ENCODE data around the gene MRPL39.
"Not testable (repeated sequence)": the region's sequence is repeated elsewhere in the genome, so short reads cannot be mapped to it uniquely, and the experiment has no call there.

MRPL39 gene

GRCh38 chr21:25632296-25632695 lies 25.0 kb upstream of the MRPL39 start:
- Histone ChIP-seq H3K9ac (ENCODE audit: insufficient read length, low read depth) (no peak overlapping the region), H3K9me3 (ENCODE audit: insufficient read depth, low read length) (no peaks in the 10 kb centered on the region), H3K27me3 (ENCODE audit: insufficient read depth, insufficient read length) (no peaks in the 10 kb centered on the region), H3K36me3 (ENCODE audit: insufficient read depth, insufficient read length, low read length) (no peaks in the 10 kb centered on the region), H3K4me1 (ENCODE audit: insufficient read depth, insufficient read length) (no peaks in the 10 kb centered on the region), H3K4me3 (ENCODE audit: insufficient read length, low read depth) (no peak overlapping the region)
- no peak for TF ChIP-seq YY1 (IDR thresholded peaks at IDR 0.05; ENCODE audit: insufficient read depth, insufficient read length)
- no peak for TF ChIP-seq SUZ12 (IDR thresholded peaks at IDR 0.05; ENCODE audit: extremely low read depth, insufficient read depth, insufficient read length)
- TF ChIP-seq ZNF274 (IDR thresholded peaks at IDR 0.05; ENCODE audit: low read depth, low read length) = no peak
- no peak for DNase-seq (ENCODE audit: low read depth, low spot score)

- DNase-seq (ENCODE audit: low read depth, low spot score) = no peak
- TF ChIP-seq SUZ12 (IDR thresholded peaks at IDR 0.05; ENCODE audit: extremely low read depth, insufficient read depth, insufficient read length) = no peak
- TF ChIP-seq YY1 (IDR thresholded peaks at IDR 0.05; ENCODE audit: insufficient read depth, insufficient read length) = no peak
- TF ChIP-seq ZNF274 (IDR thresholded peaks at IDR 0.05; ENCODE audit: low read depth, low read length) = no peak
Measured at GRCh38 chr21:25626757-25627156, 19.5 kb upstream of the MRPL39 start.

DNA sequence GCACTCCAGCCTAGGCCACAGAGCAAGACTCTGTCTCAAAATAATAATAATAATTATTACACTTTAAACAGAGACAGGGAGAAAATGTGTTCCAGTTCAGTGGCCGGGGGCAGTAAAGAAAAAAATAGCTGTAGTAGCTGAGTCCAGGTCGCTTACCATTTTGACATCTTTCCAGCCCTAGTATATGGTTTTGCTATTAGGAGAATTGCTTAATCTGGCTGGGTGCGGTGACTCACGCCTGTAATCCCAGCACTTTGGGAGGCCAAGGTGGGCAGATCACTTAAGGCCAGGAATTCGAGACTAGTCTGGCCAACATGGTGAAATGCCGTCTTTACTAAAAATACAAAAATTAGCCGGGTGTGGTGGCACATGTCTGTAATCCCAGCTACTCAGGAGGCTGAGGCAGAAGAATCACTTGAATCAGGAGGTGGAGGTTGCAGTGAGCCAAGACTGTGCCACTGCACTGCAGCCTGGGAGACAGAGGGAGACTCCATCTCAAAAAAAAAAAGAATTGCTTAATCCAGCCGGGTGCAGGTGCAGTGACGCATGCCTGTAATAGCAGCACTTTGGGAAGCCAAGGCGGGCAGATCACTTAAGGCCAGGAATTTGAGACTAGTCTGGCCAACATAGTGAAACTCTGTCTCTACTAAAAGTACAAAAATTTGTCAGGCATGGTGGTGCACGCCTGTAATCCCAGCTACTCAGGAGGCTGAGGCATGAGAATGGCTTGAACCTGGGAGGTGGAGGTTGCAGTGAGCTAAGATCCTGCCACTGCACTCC lies 18.7 kb upstream of the MRPL39 start:
- H3K4me3 ChIP-seq (ENCODE audit: insufficient read length, low read depth); H3K4me1 ChIP-seq (ENCODE audit: insufficient read depth, insufficient read length); H3K36me3 ChIP-seq (ENCODE audit: insufficient read depth, insufficient read length, low read length); H3K9me3 ChIP-seq (ENCODE audit: insufficient read depth, low read length); DNase-seq (ENCODE audit: low read depth, low spot score); H3K9ac ChIP-seq (ENCODE audit: insufficient read length, low read depth); H3K27me3 ChIP-seq (ENCODE audit: insufficient read depth, insufficient read length): not testable (repeated sequence)

More at GRCh38 chr21:25626757-25627156, 19.5 kb upstream of the MRPL39 start:
- Histone ChIP-seq H3K9ac (ENCODE audit: insufficient read length, low read depth) (no peak overlapping the region), H3K9me3 (ENCODE audit: insufficient read depth, low read length) (no peaks in the 10 kb centered on the region), H3K4me1 (ENCODE audit: insufficient read depth, insufficient read length) (no peaks in the 10 kb centered on the region), H3K36me3 (ENCODE audit: insufficient read depth, insufficient read length, low read length) (no peaks in the 10 kb centered on the region), H3K4me3 (ENCODE audit: insufficient read length, low read depth) (no peak overlapping the region), H3K27me3 (ENCODE audit: insufficient read depth, insufficient read length) (no peaks in the 10 kb centered on the region)

GRCh38 chr21:25625036-25625435 lies 17.8 kb upstream of the MRPL39 start:
- Histone ChIP-seq H3K9ac (ENCODE audit: insufficient read length, low read depth) (no peak overlapping the region), H3K4me3 (ENCODE audit: insufficient read length, low read depth) (no peak overlapping the region), H3K27me3 (ENCODE audit: insufficient read depth, insufficient read length) (no peaks in the 10 kb centered on the region), H3K9me3 (ENCODE audit: insufficient read depth, low read length) (no peaks in the 10 kb centered on the region), H3K36me3 (ENCODE audit: insufficient read depth, insufficient read length, low read length) (no peaks in the 10 kb centered on the region), H3K4me1 (ENCODE audit: insufficient read depth, insufficient read length) (no peaks in the 10 kb centered on the region)
- no peak for TF ChIP-seq ZNF274 (IDR thresholded peaks at IDR 0.05; ENCODE audit: low read depth, low read length)
- TF ChIP-seq SUZ12 (IDR thresholded peaks at IDR 0.05; ENCODE audit: extremely low read depth, insufficient read depth, insufficient read length) = no peak
- TF ChIP-seq YY1 (IDR thresholded peaks at IDR 0.05; ENCODE audit: insufficient read depth, insufficient read length) = no peak
- no peak for DNase-seq (ENCODE audit: low read depth, low spot score)

- H3K9ac ChIP-seq (ENCODE audit: insufficient read length, low read depth) = no peak overlapping the region
- no peaks in the 10 kb centered on the region for H3K4me1 ChIP-seq (ENCODE audit: insufficient read depth, insufficient read length)
- H3K9me3 ChIP-seq (ENCODE audit: insufficient read depth, low read length) = no peaks in the 10 kb centered on the region
- no peaks in the 10 kb centered on the region for H3K36me3 ChIP-seq (ENCODE audit: insufficient read depth, insufficient read length, low read length)
- no peaks in the 10 kb centered on the region for H3K27me3 ChIP-seq (ENCODE audit: insufficient read depth, insufficient read length)
- TF ChIP-seq ZNF274 (IDR thresholded peaks at IDR 0.05; ENCODE audit: low read depth, low read length) (no peak), YY1 (IDR thresholded peaks at IDR 0.05; ENCODE audit: insufficient read depth, insufficient read length) (no peak), SUZ12 (IDR thresholded peaks at IDR 0.05; ENCODE audit: extremely low read depth, insufficient read depth, insufficient read length) (no peak)
- no peak for DNase-seq (ENCODE audit: low read depth, low spot score)
- H3K4me3 ChIP-seq (ENCODE audit: insufficient read length, low read depth) = no peak overlapping the region
Measured at GRCh38 chr21:25624511-25624910, 17.2 kb upstream of the MRPL39 start.

DNA sequence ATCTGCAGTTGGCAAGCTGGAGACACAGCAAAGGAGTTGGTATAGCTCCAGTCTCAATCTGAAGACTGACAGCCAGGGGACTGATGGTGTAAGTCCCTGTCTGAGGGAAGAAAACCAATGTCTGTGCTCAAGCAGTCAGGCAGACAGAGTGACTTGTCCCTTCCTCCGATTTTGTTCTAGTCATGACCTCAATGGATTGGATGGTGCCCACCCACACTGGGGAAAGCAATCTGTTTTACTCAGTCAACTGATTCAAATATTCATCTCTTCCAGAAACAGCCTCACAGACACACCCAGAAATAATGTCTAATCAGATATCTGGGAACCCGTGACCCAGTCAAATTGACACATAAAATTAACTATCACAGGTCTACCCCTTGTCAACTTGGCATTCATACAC lies 11.9 kb upstream of the MRPL39 start:
- DNase-seq (ENCODE audit: low read depth, low spot score) = no peak
- Histone ChIP-seq H3K4me3 (ENCODE audit: insufficient read length, low read depth) (no peak overlapping the region), H3K9ac (ENCODE audit: insufficient read length, low read depth) (no peak overlapping the region), H3K4me1 (ENCODE audit: insufficient read depth, insufficient read length) (no peaks in the 10 kb centered on the region), H3K36me3 (ENCODE audit: insufficient read depth, insufficient read length, low read length) (no peaks in the 10 kb centered on the region), H3K9me3 (ENCODE audit: insufficient read depth, low read length) (no peaks in the 10 kb centered on the region), H3K27me3 (ENCODE audit: insufficient read depth, insufficient read length) (no peaks in the 10 kb centered on the region)
- TF ChIP-seq SUZ12 (IDR thresholded peaks at IDR 0.05; ENCODE audit: extremely low read depth, insufficient read depth, insufficient read length) (no peak), YY1 (IDR thresholded peaks at IDR 0.05; ENCODE audit: insufficient read depth, insufficient read length) (no peak)

- TF ChIP-seq SUZ12 (IDR thresholded peaks at IDR 0.05; ENCODE audit: extremely low read depth, insufficient read depth, insufficient read length) = no peak
- Histone ChIP-seq H3K4me1 (ENCODE audit: insufficient read depth, insufficient read length) (no peaks in the 10 kb centered on the region), H3K9ac (ENCODE audit: insufficient read length, low read depth) (no peak overlapping the region), H3K36me3 (ENCODE audit: insufficient read depth, insufficient read length, low read length) (no peaks in the 10 kb centered on the region), H3K27me3 (ENCODE audit: insufficient read depth, insufficient read length) (no peaks in the 10 kb centered on the region), H3K9me3 (ENCODE audit: insufficient read depth, low read length) (no peaks in the 10 kb centered on the region), H3K4me3 (ENCODE audit: insufficient read length, low read depth) (no peak overlapping the region)
- DNase-seq (ENCODE audit: low read depth, low spot score) = no peak
Measured at GRCh38 chr21:25615880-25616279, 8.6 kb upstream of the MRPL39 start.

GRCh38 chr21:25614441-25614840 lies 7.2 kb upstream of the MRPL39 start:
- Histone ChIP-seq H3K4me1 (ENCODE audit: insufficient read depth, insufficient read length) (no peaks in the 10 kb centered on the region), H3K9me3 (ENCODE audit: insufficient read depth, low read length) (no peaks in the 10 kb centered on the region), H3K27me3 (ENCODE audit: insufficient read depth, insufficient read length) (no peaks in the 10 kb centered on the region), H3K36me3 (ENCODE audit: insufficient read depth, insufficient read length, low read length) (no peaks in the 10 kb centered on the region), H3K9ac (ENCODE audit: insufficient read length, low read depth) (no peak overlapping the region), H3K4me3 (ENCODE audit: insufficient read length, low read depth) (no peak overlapping the region)
- no peak for DNase-seq (ENCODE audit: low read depth, low spot score)
- no peak for TF ChIP-seq SUZ12 (IDR thresholded peaks at IDR 0.05; ENCODE audit: extremely low read depth, insufficient read depth, insufficient read length)
- no peak for TF ChIP-seq YY1 (IDR thresholded peaks at IDR 0.05; ENCODE audit: insufficient read depth, insufficient read length)
- no peak for TF ChIP-seq ZNF274 (IDR thresholded peaks at IDR 0.05; ENCODE audit: low read depth, low read length)
